ENCODE measurements around the gene CPEB3. TPM values are rescaled to one million over a fixed set of nuclear protein-coding genes. Genes with fewer than 3 reads are reported as not detected.

The CPEB3 gene
- total and polyA plus RNA-seq, 12 donors = 1.6 to 13.4 (median 6.1) TPM

GRCh38 chr10:92068900-92069299, 222.0 kb downstream of the CPEB3 start:
- Histone ChIP-seq H3K9me3 (replicated peaks in 1 of 3) (no peaks in the 10 kb centered on the region), H3K4me1 (replicated peaks in 1 of 2) (no peaks in the 10 kb centered on the region), H3K27me3 (no peaks in the 10 kb centered on the region), H3K4me3 (no peak overlapping the region), H3K36me3 (replicated peaks in 1 of 2) (no peaks in the 10 kb centered on the region), H3K27ac (no peak overlapping the region)
- 79 to 97% (median 88%) methylated on average over 1 of the region's 1 CpG for WGBS, 4 donors
- DNase-seq = no peak
- TF ChIP-seq CTCF (IDR thresholded peaks at IDR 0.05) (no peak), POLR2A (IDR thresholded peaks at IDR 0.05) (no peak)
- intact Hi-C loops (cut with DNase I) = no loop called here

GRCh38 chr10:92066386-92066785, 224.5 kb downstream of the CPEB3 start:
- H3K4me3 ChIP-seq = no peak overlapping the region
- intact Hi-C loops (cut with DNase I) = no loop called here

GRCh38 chr10:92064506-92064905, 226.4 kb downstream of the CPEB3 start:
- TF ChIP-seq CTCF (IDR thresholded peaks at IDR 0.05) = no peak
- Histone ChIP-seq H3K27ac (no peak overlapping the region), H3K36me3 (replicated peaks in 1 of 2) (no peaks in the 10 kb centered on the region), H3K9me3 (replicated peaks in 1 of 3) (no peaks in the 10 kb centered on the region), H3K4me1 (replicated peaks in 1 of 2) (no peaks in the 10 kb centered on the region), H3K4me3 (no peak overlapping the region), H3K27me3 (no peaks in the 10 kb centered on the region)
- 90 to 100% (median 97%) methylated on average over 2 of the region's 2 CpGs for WGBS, 4 donors
- intact Hi-C loops (cut with DNase I) = no loop called here
- DNase-seq = no peak

More at GRCh38 chr10:92066386-92066785, 224.5 kb downstream of the CPEB3 start:
- Histone ChIP-seq H3K36me3 (replicated peaks in 1 of 2) (no peaks in the 10 kb centered on the region), H3K9me3 (replicated peaks in 1 of 3) (no peaks in the 10 kb centered on the region), H3K4me1 (replicated peaks in 1 of 2) (no peaks in the 10 kb centered on the region), H3K27ac (no peak overlapping the region), H3K27me3 (no peaks in the 10 kb centered on the region)
- no peak for DNase-seq
- TF ChIP-seq POLR2A (IDR thresholded peaks at IDR 0.05) (no peak), CTCF (IDR thresholded peaks at IDR 0.05) (no peak)
- WGBS, 4 donors = 91 to 95% (median 93%) methylated on average over 4 of the region's 4 CpGs

- H3K36me3 ChIP-seq (replicated peaks in 1 of 2) = no peaks in the 10 kb centered on the region
- no peak overlapping the region for H3K27ac ChIP-seq
- no peaks in the 10 kb centered on the region for H3K27me3 ChIP-seq
- H3K4me1 ChIP-seq (replicated peaks in 1 of 2) = no peaks in the 10 kb centered on the region
- 88 to 100% (median 91%) methylated on average over 1 of the region's 1 CpG for WGBS, 4 donors
- intact Hi-C loops (cut with DNase I) = no loop called here
- DNase-seq = no peak
- no peaks in the 10 kb centered on the region for H3K9me3 ChIP-seq (replicated peaks in 1 of 3)
- TF ChIP-seq CTCF (IDR thresholded peaks at IDR 0.05) (no peak), POLR2A (IDR thresholded peaks at IDR 0.05) (no peak)
- no peak overlapping the region for H3K4me3 ChIP-seq
Measured at GRCh38 chr10:92062273-92062672, 228.6 kb downstream of the CPEB3 start.

Data from adrenal gland (tissue), 12 donors.